A673 (cell line): Measurements from ENCODE around the gene MYCL.

ENCODE experiments used
- EZH2 ChIP-seq: fragments of 200-600 bp; sonication (generic); IDR thresholded peaks from 2 replicates; pipeline ENCODE4 v1.6.1; 2017; ENCODE audit warnings: borderline replicate concordance, low read depth, mild to moderate bottlenecking, mixed read lengths, antibody characterized with exemption, low read length; ENCODE audit not compliant: poor library complexity, severe bottlenecking
- TF ChIP-seq, protein P1 (sequence below): fragments of 300-800, 200-600 bp; sonication (generic); conservative IDR thresholded peaks from 2 replicates; pipeline ENCODE4 v1.5.1; 2017; ENCODE audit warnings: low read depth, mild to moderate bottlenecking, antibody characterized with exemption, low read length, moderate library complexity, mixed read lengths

DNA sequence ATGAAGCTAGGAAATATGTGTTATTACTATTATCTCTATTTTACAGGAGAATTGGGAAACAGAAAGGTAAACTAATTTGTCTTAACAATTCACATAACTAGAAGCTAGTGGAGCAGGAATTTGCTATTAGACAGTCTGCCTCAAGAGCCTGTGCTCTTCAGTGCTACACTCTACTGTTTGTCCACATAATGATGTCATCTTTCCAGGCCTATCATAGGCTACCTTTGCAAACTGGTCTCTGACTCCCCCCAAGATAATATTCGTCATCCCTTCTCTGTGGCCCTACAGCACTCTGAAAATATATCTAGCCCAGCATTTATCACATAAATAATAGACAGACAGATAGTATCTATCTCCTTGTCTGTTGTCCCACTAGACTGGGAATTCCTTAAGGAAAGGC, 52.5 kb downstream of the MYCL start:
- TF ChIP-seq, protein P1, sequence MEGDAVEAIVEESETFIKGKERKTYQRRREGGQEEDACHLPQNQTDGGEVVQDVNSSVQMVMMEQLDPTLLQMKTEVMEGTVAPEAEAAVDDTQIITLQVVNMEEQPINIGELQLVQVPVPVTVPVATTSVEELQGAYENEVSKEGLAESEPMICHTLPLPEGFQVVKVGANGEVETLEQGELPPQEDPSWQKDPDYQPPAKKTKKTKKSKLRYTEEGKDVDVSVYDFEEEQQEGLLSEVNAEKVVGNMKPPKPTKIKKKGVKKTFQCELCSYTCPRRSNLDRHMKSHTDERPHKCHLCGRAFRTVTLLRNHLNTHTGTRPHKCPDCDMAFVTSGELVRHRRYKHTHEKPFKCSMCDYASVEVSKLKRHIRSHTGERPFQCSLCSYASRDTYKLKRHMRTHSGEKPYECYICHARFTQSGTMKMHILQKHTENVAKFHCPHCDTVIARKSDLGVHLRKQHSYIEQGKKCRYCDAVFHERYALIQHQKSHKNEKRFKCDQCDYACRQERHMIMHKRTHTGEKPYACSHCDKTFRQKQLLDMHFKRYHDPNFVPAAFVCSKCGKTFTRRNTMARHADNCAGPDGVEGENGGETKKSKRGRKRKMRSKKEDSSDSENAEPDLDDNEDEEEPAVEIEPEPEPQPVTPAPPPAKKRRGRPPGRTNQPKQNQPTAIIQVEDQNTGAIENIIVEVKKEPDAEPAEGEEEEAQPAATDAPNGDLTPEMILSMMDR, result no peak
- TF ChIP-seq EZH2, result no peak
